Gastroesophageal sphincter (tissue), 4 donors: ENCODE measurements around the gene C6orf132. TPM values are rescaled to one million over a fixed set of nuclear protein-coding genes. Genes with fewer than 3 reads are reported as not detected.
A peak's percentile ranks its signal among the peaks of the same experiment; 100 is the strongest.

Experiments
- ATAC-seq: fragments of 150-250 bp; one replicate; pipeline ENCODE4 v1.9.1; 2016; ENCODE audit warnings: mild to moderate bottlenecking, moderate library complexity
- H3K27ac ChIP-seq, 4 donors: fragments of 200-600 bp; sonication (generic) in 3 of 4; 1 replicate in 3 of 4; 2 replicates in 1 of 4; pipeline ENCODE4 v1.5.1; 2016 to 2019
- H3K27me3 ChIP-seq: fragments of 200-600 bp; sonication (generic); one replicate; pipeline ENCODE4 v1.5.1; 2019
- H3K36me3 ChIP-seq, 2 donors: fragments of 200-600 bp; sonication (generic); one replicate each; pipeline ENCODE4 v1.5.1; 2019; ENCODE audit warnings: control low read depth in 1 of 2
- H3K4me1 ChIP-seq, 3 donors: fragments of 200-600 bp; sonication (generic); 1 replicate in 2 of 3; 2 replicates in 1 of 3; pipeline ENCODE4 v1.5.1; 2016 to 2019; ENCODE audit warnings: control low read depth in 2 of 3
- H3K4me3 ChIP-seq, 2 donors: fragments of 200-600 bp; sonication (generic); one replicate each; pipeline ENCODE4 v1.5.1; 2019; ENCODE audit warnings: mild to moderate bottlenecking in 1 of 2, moderate library complexity in 1 of 2
- H3K9me3 ChIP-seq, 3 donors: fragments of 200-600 bp; sonication (generic); one replicate each; pipeline ENCODE4 v1.5.1; 2017 to 2019; ENCODE audit warnings: control low read depth in 2 of 3
- EP300 ChIP-seq: sonication (generic); formaldehyde crosslinking; IDR thresholded peaks from one replicate; pipeline ENCODE4 v1.6.1; 2017; ENCODE audit warnings: antibody characterized with exemption, mild to moderate bottlenecking
- POLR2A ChIP-seq, 2 donors: fragments of 450-650 bp; IDR thresholded peaks; one replicate each; pipeline ENCODE4 v1.6.1; 2017; ENCODE audit warnings: antibody characterized with exemption in 2 of 2, mild to moderate bottlenecking in 2 of 2, moderate library complexity in 1 of 2
- POLR2AphosphoS5 ChIP-seq: sonication (generic); formaldehyde crosslinking; IDR thresholded peaks from one replicate; pipeline ENCODE4 v1.6.1; 2017; ENCODE audit warnings: antibody characterized with exemption
- WGBS, 2 donors: methylation state at CpG; one replicate each; pipeline ENCODE4 v1.1.5; 2018; ENCODE audit warnings: low coverage in 1 of 2; 5-methylcytosine and 5-hydroxymethylcytosine counted together
- total RNA-seq, 4 donors: library from RNA; depleted of rRNA; stranded (reverse); fragments of >200 nt; gene quantifications; one replicate each; pipeline ENCODE4 v1.1.0, GENCODE V29; 2016
- TF ChIP-seq, protein P1 (sequence below), 4 experiments: fragments of 200-600 bp in 2 of 4; fragments of 450-650 bp in 2 of 4; sonication (generic) in 1 of 4; IDR thresholded peaks; one replicate each; pipeline ENCODE4 v1.5.1; 2017 to 2019; ENCODE audit warnings: antibody characterized with exemption in 4 of 4, mild to moderate bottlenecking in 2 of 4, moderate library complexity in 2 of 4

The C6orf132 gene
- total RNA-seq, 4 donors from 2014 or later: 0.93 to 12.1 (median 1.4) TPM

DNA sequence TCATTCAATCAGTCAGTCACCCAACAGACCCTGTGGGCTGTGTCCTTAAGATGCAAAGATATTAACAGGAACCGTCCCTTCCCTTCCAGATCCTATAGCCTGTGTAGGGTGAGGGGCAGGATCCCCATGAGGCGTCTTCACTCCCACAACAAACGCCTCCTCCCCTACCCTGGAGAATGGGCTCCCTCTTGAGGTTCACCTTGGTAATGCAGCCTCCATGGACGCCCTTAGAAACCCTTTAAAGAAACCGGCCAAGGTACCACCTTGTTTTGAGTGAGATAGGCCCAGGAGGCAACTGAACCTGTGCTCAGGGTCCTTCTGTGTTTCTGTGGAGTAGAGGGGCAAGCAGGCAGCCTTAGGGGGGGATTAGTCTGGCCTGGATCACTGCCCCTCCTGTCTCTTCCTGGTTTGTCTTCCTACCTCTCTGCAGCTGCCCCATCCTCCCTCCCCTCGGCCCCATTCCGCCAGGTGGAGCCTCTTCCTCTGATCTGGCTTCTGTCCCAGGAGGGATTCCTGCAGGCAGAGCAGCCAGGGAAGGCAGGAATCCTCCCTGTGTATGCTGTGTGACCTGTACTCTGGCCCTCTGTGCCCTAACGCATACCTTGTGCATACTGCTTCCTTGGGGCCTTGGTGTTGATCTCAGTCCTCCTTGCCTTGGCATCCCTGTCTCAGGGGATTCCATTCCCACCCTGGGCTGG is 24.2 kb upstream of the C6orf132 start:
- ATAC-seq: peak; percentile 67
- no peaks in the 10 kb centered on the region for H3K4me1 ChIP-seq
- TF ChIP-seq, protein P1, sequence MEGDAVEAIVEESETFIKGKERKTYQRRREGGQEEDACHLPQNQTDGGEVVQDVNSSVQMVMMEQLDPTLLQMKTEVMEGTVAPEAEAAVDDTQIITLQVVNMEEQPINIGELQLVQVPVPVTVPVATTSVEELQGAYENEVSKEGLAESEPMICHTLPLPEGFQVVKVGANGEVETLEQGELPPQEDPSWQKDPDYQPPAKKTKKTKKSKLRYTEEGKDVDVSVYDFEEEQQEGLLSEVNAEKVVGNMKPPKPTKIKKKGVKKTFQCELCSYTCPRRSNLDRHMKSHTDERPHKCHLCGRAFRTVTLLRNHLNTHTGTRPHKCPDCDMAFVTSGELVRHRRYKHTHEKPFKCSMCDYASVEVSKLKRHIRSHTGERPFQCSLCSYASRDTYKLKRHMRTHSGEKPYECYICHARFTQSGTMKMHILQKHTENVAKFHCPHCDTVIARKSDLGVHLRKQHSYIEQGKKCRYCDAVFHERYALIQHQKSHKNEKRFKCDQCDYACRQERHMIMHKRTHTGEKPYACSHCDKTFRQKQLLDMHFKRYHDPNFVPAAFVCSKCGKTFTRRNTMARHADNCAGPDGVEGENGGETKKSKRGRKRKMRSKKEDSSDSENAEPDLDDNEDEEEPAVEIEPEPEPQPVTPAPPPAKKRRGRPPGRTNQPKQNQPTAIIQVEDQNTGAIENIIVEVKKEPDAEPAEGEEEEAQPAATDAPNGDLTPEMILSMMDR (IDR thresholded peaks at IDR 0.05): peak; percentile 84 to 91 (median 90)
- no peak for TF ChIP-seq EP300
- H3K27me3 ChIP-seq: peaks cover 17% of the 10 kb centered on the region
- H3K36me3 ChIP-seq: no peaks in the 10 kb centered on the region
- H3K4me3 ChIP-seq: no peak overlapping the region
- no peak overlapping the region for H3K27ac ChIP-seq
- H3K9me3 ChIP-seq: no peaks in the 10 kb centered on the region
- WGBS, 2 donors: 0 to 40% methylated on average over 3 to 5 of the region's 8 CpGs

DNA sequence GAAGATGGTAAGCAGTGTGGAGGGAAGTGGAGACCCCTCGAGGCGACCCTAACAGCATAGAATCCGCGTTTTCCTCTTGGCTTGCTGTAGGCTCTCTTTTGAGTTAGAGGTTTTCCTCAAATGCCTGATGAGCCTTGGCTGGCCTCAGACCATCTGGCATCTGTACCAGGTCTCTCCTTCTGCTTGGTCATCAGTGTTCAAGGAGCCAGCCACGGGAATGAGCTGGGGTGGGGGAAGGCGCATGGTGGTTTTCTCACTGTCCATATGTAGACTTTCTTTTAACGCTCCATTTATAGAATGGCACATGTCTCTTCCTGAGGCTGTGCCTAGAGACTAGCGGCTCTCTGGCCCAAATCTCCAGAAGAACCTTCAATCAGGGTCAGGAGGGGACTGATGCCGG is 22.6 kb upstream of the C6orf132 start:
- H3K4me3 ChIP-seq: no peak overlapping the region
- 80 to 92% methylated on average over 2 to 6 of the region's 9 CpGs for WGBS, 2 donors
- TF ChIP-seq, protein P1 (IDR thresholded peaks at IDR 0.05): no peak
- no peak for TF ChIP-seq EP300
- no peak for TF ChIP-seq POLR2AphosphoS5
- TF ChIP-seq POLR2A (IDR thresholded peaks at IDR 0.05): no peak

DNA sequence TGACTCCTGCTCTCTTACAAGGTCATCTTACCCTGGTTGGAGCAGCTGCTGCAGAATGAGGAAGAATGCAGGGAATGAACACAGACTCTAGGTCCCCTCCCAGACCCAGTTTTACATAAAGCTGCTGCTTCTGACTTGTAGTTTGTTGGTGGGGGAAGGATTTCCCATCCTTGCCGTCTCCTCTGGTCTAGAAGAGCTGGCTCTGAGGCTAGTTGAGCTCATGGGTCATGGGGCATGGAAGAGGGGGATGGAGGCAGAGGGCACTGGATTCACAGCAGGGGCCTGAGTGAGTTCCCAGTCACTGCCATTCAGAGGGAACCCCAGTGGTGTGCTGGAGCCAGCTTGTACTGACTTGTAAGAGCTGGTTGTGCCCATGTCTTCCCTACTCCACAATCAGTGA is 21.6 kb upstream of the C6orf132 start:
- no peak overlapping the region for H3K27ac ChIP-seq
- H3K9me3 ChIP-seq: no peaks in the 10 kb centered on the region
- peaks cover 37% of the 10 kb centered on the region for H3K27me3 ChIP-seq
- 0% methylated on average over 1 of the region's 1 CpG; no CpG with 5 or more reads in 1 of the 2 donors for WGBS, 2 donors
- H3K4me1 ChIP-seq: no peaks in the 10 kb centered on the region
- TF ChIP-seq POLR2A (IDR thresholded peaks at IDR 0.05) (no peak), POLR2AphosphoS5 (no peak), EP300 (no peak)
- TF ChIP-seq, protein P1 (IDR thresholded peaks at IDR 0.05): no peak
- H3K4me3 ChIP-seq: no peak overlapping the region
- no peak for ATAC-seq
- H3K36me3 ChIP-seq: no peaks in the 10 kb centered on the region

More for the DNA sequence above, 22.6 kb upstream of the C6orf132 start:
- no peak overlapping the region for H3K27ac ChIP-seq
- no peaks in the 10 kb centered on the region for H3K4me1 ChIP-seq
- H3K27me3 ChIP-seq: peaks cover 30% of the 10 kb centered on the region
- H3K9me3 ChIP-seq: no peaks in the 10 kb centered on the region
- no peak for ATAC-seq
- H3K36me3 ChIP-seq: no peaks in the 10 kb centered on the region

DNA sequence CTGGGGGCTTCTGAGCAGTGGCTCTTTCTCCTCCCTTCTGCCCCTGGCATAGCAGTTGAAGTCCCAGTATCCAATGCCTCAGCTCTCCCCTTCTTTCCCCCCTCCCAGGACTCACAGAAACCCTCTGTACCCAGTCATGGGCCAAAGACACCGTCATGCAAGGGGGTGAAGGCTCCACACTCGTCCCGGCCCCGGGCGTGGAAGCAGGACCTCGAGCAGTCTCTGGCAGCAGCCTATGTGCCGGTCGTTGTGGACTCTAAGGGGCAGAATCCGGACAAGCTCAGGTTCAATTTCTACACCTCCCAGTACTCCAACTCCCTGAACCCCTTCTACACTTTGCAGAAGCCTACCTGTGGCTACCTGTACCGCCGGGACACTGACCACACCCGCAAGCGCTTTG is 20.4 kb upstream of the C6orf132 start:
- Histone ChIP-seq H3K36me3 (no peaks in the 10 kb centered on the region), H3K9me3 (no peaks in the 10 kb centered on the region), H3K4me1 (no peaks in the 10 kb centered on the region), H3K27ac (no peak overlapping the region), H3K27me3 (peaks cover 38% of the 10 kb centered on the region), H3K4me3 (no peak overlapping the region)
- ATAC-seq: no peak
- no peak for TF ChIP-seq EP300
- no peak for TF ChIP-seq POLR2AphosphoS5
- no peak for TF ChIP-seq POLR2A (IDR thresholded peaks at IDR 0.05)
- TF ChIP-seq, protein P1 (IDR thresholded peaks at IDR 0.05): no peak
- WGBS, 2 donors: 80 to 87% methylated on average over 2 to 7 of the region's 13 CpGs

DNA sequence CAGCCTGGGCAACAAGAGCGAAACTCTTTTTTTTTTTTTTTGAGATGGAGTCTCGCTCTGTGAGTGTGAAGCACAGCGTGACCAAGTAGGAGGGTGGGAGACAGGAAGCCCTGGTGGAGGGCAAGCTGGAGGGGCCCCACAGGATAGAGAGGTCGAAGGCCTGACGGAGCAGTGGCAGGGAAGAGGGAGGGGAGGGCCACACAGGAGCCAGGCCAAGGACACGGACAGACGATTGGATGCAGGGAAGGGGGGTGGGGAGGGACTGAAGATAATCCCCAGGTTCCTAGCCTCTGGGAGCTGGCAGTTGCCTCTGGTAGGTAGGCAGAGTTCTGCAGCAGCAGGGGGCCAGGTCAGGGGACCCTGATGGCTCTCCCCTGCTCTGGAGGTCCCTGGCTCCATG is 20.0 kb upstream of the C6orf132 start:
- TF ChIP-seq POLR2A (IDR thresholded peaks at IDR 0.05) (no peak), EP300 (no peak), POLR2AphosphoS5 (no peak)
- Histone ChIP-seq H3K9me3 (no peaks in the 10 kb centered on the region), H3K4me1 (no peaks in the 10 kb centered on the region), H3K4me3 (no peak overlapping the region), H3K36me3 (no peaks in the 10 kb centered on the region), H3K27ac (no peak overlapping the region), H3K27me3 (peaks cover 38% of the 10 kb centered on the region)
- no peak for ATAC-seq
- WGBS, 2 donors: 60 to 77% methylated on average over 1 to 5 of the region's 7 CpGs
